Chondrocyte (in vitro differentiated cells): ENCODE measurements around the gene BLOC1S3. TPM values are rescaled to one million over a fixed set of nuclear protein-coding genes. Genes with fewer than 3 reads are reported as not detected.

Experiments
- DNase-seq: peaks from one replicate; pipeline ENCODE4 v3.0.0; 2021; ENCODE audit warnings: mixed read lengths, low spot score
- H3K27ac Mint-ChIP-seq: one replicate; pipeline ENCODE4 v1.8.0; 2021; ENCODE audit warnings: mild to moderate bottlenecking, moderate library complexity, mixed read lengths; ENCODE audit not compliant: unreplicated experiment
- H3K27me3 Mint-ChIP-seq: 2 replicates; pipeline ENCODE4 v1.8.0; 2021; ENCODE audit warnings: low read depth, mixed read lengths
- H3K36me3 Mint-ChIP-seq: 2 replicates; pipeline ENCODE4 v1.8.0; 2021; ENCODE audit warnings: low read depth, mixed read lengths
- H3K4me1 Mint-ChIP-seq: 2 replicates; pipeline ENCODE4 v1.8.0; 2021; ENCODE audit warnings: low read depth, mild to moderate bottlenecking, mixed read lengths
- H3K4me3 Mint-ChIP-seq: one replicate; pipeline ENCODE4 v1.8.0; 2021; ENCODE audit warnings: mild to moderate bottlenecking, moderate library complexity, mixed read lengths; ENCODE audit not compliant: unreplicated experiment
- H3K9me3 Mint-ChIP-seq: 2 replicates; pipeline ENCODE4 v1.8.0; 2021; ENCODE audit warnings: low read depth, mixed read lengths
- CTCF ChIP-seq: fragments of 200-600 bp; sonication (generic); IDR thresholded peaks from 2 replicates; pipeline ENCODE4 v1.5.0; 2021; ENCODE audit warnings: antibody characterized with exemption, mild to moderate bottlenecking, moderate library complexity
- total RNA-seq: library from RNA; stranded (reverse); gene quantifications from 3 replicates; pipeline ENCODE4 v1.2.1, GENCODE V29; 2021

The BLOC1S3 gene
- total RNA-seq, 1 donor from 2014 or later, result 21.0 TPM

GRCh38 chr19:45175515-45176345 is 2.9 kb upstream of the BLOC1S3 start:
- Mint-ChIP-seq H3K27me3 (no peaks in the 10 kb centered on the region), H3K4me3 (no peak overlapping the region), H3K4me1 (peaks cover 21% of the 10 kb centered on the region), H3K36me3 (no peaks in the 10 kb centered on the region), H3K27ac (no peak overlapping the region), H3K9me3 (no peaks in the 10 kb centered on the region)
- TF ChIP-seq CTCF, result no peak
- DNase-seq, result no peak

- peak within 1 kb of the TSS; percentile 92 for H3K4me3 Mint-ChIP-seq
- H3K27me3 Mint-ChIP-seq, result no peaks in the 10 kb centered on the region
- H3K27ac Mint-ChIP-seq, result peak within 1 kb of the TSS; percentile 99
- H3K36me3 Mint-ChIP-seq, result peaks cover 3% of the 10 kb centered on the region
- H3K4me1 Mint-ChIP-seq, result peaks cover 33% of the 10 kb centered on the region
- no peak for TF ChIP-seq CTCF
- no peaks in the 10 kb centered on the region for H3K9me3 Mint-ChIP-seq
- DNase-seq, result no peak
Measured at GRCh38 chr19:45177817-45178261, 745 bp upstream of the BLOC1S3 start, which contains the start of gene TRAPPC6A. Gene TRAPPC6A, minus strand, starts transcription at chr19:45178237. Its CDS starts 19 bp downstream, at chr19:45178218.

GRCh38 chr19:45179072-45179891 is 698 bp downstream of the BLOC1S3 start:
- Mint-ChIP-seq H3K27ac (peak overlapping the region; percentile 99), H3K4me1 (peaks cover 33% of the 10 kb centered on the region), H3K27me3 (no peaks in the 10 kb centered on the region), H3K9me3 (no peaks in the 10 kb centered on the region), H3K4me3 (peak overlapping the region; percentile 92), H3K36me3 (peaks cover 4% of the 10 kb centered on the region)
- DNase-seq, result no peak
- no peak for TF ChIP-seq CTCF

GRCh38 chr19:45179892-45180370 is 1.3 kb downstream of the BLOC1S3 start:
- Mint-ChIP-seq H3K27me3 (no peaks in the 10 kb centered on the region), H3K36me3 (peaks cover 5% of the 10 kb centered on the region), H3K4me3 (peak overlapping the region; percentile 71), H3K27ac (peak overlapping the region; percentile 86), H3K9me3 (no peaks in the 10 kb centered on the region), H3K4me1 (peaks cover 33% of the 10 kb centered on the region)
- DNase-seq, result no peak
- TF ChIP-seq CTCF, result no peak

GRCh38 chr19:45180936-45181335 is 2.4 kb downstream of the BLOC1S3 start:
- Mint-ChIP-seq H3K27me3 (no peaks in the 10 kb centered on the region), H3K4me1 (peaks cover 33% of the 10 kb centered on the region), H3K27ac (peak overlapping the region; percentile 66), H3K9me3 (no peaks in the 10 kb centered on the region), H3K36me3 (peaks cover 6% of the 10 kb centered on the region), H3K4me3 (peak overlapping the region; percentile 55)
- DNase-seq, result no peak
- no peak for TF ChIP-seq CTCF
